GM10266 (cell line): ENCODE results near the gene CAPN12.
"Not testable (repeated sequence)": the region's sequence is repeated elsewhere in the genome, so short reads cannot be mapped to it uniquely, and the experiment has no call there.

Experiments used
- DNase-seq: peaks from one replicate; pipeline ENCODE4 v3.0.0; 2012; ENCODE audit errors: extremely low spot score
- TF ChIP-seq, protein P1 (sequence below): IDR thresholded peaks from 2 replicates; pipeline ENCODE4 v1.5.1; 2012; ENCODE audit warnings: mild to moderate bottlenecking, low read depth; ENCODE audit not compliant: control insufficient read depth, insufficient read depth; ENCODE audit errors: missing control alignments

The CAPN12 gene

DNA sequence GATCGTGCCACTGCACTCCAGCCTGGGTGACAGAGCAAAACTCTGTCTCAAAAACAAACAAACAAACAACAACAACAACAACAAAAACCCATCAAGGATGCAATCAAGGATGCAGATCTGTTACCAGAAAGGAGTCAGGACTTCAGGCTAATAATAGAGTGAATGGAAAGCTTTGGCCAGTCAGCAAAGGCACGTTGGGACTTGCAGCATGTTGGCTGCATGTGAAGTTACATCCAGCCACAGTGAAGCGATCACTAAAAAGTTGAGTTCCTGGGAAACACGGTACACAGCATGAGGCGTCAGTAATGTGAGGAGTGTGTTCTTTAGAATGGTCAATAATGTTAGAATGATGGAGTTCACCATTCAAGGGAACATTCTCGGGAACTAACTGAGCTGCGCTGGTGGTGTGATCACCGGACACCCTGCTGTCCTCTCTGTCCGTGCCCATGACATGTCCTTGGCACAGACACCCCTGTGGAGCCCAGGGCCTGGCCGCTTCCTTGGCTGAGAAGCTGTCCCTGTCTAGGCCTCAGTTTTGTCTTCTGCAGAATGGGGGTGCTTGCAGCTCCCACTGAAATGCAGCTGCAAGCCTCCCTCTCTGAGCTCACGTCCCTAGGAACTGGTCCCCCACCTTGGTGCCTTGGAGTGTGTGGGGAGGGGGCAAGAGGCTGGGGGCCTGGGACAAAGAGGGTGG is 42.4 kb upstream of the CAPN12 start:
- TF ChIP-seq, protein P1, sequence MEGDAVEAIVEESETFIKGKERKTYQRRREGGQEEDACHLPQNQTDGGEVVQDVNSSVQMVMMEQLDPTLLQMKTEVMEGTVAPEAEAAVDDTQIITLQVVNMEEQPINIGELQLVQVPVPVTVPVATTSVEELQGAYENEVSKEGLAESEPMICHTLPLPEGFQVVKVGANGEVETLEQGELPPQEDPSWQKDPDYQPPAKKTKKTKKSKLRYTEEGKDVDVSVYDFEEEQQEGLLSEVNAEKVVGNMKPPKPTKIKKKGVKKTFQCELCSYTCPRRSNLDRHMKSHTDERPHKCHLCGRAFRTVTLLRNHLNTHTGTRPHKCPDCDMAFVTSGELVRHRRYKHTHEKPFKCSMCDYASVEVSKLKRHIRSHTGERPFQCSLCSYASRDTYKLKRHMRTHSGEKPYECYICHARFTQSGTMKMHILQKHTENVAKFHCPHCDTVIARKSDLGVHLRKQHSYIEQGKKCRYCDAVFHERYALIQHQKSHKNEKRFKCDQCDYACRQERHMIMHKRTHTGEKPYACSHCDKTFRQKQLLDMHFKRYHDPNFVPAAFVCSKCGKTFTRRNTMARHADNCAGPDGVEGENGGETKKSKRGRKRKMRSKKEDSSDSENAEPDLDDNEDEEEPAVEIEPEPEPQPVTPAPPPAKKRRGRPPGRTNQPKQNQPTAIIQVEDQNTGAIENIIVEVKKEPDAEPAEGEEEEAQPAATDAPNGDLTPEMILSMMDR, result no peak
- DNase-seq, result no peak

DNA sequence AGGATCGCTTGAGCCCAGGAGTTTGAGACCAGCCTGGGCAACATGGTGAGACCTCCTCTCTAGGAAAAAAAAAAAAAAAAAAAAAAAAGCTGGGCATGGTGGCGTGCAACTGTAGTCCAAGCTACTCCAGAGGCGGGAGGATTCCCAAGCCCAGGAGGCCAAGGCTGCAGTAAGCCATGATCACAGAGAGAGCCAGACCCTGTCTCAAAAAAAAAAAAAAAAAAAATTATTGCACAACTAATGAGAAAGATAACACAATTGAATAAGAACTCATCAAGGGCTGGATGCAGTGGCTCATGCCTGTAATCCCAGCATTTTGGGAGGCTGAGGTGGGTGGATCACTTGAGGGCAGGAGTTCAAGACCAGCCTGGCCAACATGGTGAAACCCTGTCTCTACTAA is 41.8 kb upstream of the CAPN12 start:
- not testable (repeated sequence) for DNase-seq

- TF ChIP-seq, protein P1, result no peak
- DNase-seq, result no peak
Measured at GRCh38 chr19:38785187-38785699, 41.0 kb upstream of the CAPN12 start.

- TF ChIP-seq, protein P1, result no peak
- no peak for DNase-seq
Measured at GRCh38 chr19:38784224-38784623, 40.0 kb upstream of the CAPN12 start.

DNA sequence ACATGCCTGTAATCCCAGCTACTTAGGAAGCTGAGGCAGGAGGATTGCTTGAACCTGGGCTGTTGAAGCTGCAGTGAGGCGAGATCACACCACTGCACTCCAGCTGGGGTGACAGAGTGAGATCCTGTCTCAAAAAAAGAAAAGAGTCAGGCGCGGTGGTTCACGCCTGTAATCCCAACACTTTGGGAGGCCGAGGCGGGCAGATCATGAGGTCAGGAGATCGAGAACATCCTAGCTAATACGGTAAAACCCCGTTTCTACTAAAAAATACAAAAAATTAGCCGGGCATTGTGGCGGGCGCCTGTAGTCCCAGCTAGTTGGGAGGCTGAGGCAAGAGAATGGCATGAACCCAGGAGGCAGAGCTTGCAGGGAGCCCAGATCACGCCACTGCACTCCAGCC is 37.9 kb upstream of the CAPN12 start:
- not testable (repeated sequence) for DNase-seq

DNA sequence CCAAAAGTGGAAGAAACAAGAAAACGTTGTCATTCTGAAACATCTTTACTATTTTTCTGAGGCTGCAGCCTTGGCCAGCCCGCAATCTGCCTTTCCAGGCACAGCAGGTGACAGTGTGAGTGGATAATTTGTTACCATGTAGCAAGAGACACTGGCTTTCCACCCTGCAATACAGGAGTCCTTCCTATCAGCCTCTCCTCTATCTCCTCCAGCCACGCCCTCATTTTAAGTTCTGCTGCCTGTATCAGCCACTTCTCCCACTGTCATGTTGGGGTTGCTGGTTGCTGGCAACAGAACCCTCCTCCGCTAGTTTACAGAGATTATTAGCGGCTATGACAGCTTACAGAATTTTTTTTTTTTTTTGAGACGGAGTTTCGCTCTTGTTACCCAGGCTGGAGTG is 36.8 kb upstream of the CAPN12 start:
- no peak for DNase-seq
- TF ChIP-seq, protein P1, result no peak

- TF ChIP-seq, protein P1, result no peak
- DNase-seq, result no peak
Measured at GRCh38 chr19:38780443-38780842, 36.2 kb upstream of the CAPN12 start.

GRCh38 chr19:38778733-38779132 is 34.5 kb upstream of the CAPN12 start:
- TF ChIP-seq, protein P1, result no peak
- DNase-seq, result no peak
